ENCODE data around the gene LRRC2. TPM values are rescaled to one million over a fixed set of nuclear protein-coding genes. Genes with fewer than 3 reads are reported as not detected.
"Not testable (repeated sequence)": the region's sequence is repeated elsewhere in the genome, so short reads cannot be mapped to it uniquely, and the experiment has no call there.

LRRC2 gene
- total RNA-seq, 1 experiment from 2014 or later: not detected

- ChIA-PET POLR2A (no interaction called here), CTCF (no interaction called here)
- intact Hi-C loops (cut with micrococcal nuclease; ENCODE audit: unreplicated experiment): no loop called here
- no peaks in the 10 kb centered on the region for H3K9me3 ChIP-seq (ENCODE audit: control insufficient read depth, insufficient read depth, low read depth, low read length)
- TF ChIP-seq, protein P1, sequence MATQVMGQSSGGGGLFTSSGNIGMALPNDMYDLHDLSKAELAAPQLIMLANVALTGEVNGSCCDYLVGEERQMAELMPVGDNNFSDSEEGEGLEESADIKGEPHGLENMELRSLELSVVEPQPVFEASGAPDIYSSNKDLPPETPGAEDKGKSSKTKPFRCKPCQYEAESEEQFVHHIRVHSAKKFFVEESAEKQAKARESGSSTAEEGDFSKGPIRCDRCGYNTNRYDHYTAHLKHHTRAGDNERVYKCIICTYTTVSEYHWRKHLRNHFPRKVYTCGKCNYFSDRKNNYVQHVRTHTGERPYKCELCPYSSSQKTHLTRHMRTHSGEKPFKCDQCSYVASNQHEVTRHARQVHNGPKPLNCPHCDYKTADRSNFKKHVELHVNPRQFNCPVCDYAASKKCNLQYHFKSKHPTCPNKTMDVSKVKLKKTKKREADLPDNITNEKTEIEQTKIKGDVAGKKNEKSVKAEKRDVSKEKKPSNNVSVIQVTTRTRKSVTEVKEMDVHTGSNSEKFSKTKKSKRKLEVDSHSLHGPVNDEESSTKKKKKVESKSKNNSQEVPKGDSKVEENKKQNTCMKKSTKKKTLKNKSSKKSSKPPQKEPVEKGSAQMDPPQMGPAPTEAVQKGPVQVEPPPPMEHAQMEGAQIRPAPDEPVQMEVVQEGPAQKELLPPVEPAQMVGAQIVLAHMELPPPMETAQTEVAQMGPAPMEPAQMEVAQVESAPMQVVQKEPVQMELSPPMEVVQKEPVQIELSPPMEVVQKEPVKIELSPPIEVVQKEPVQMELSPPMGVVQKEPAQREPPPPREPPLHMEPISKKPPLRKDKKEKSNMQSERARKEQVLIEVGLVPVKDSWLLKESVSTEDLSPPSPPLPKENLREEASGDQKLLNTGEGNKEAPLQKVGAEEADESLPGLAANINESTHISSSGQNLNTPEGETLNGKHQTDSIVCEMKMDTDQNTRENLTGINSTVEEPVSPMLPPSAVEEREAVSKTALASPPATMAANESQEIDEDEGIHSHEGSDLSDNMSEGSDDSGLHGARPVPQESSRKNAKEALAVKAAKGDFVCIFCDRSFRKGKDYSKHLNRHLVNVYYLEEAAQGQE (IDR thresholded peaks at IDR 0.05; ENCODE audit: insufficient read depth in 1 of 2, low read depth in 2 of 2, low read length in 1 of 2): no peak
- H3K27me3 ChIP-seq (ENCODE audit: control insufficient read depth, insufficient read depth, low read length): no peaks in the 10 kb centered on the region
- ATAC-seq (no peak), DNase-seq (ENCODE audit: low read depth, low spot score) (no peak)
- no peak overlapping the region for H3K4me3 ChIP-seq (ENCODE audit: low read depth in 2 of 2, low read length in 2 of 2)
- no peaks in the 10 kb centered on the region for H3K36me3 ChIP-seq (ENCODE audit: control insufficient read depth, insufficient read depth, low read length)
- in situ Hi-C loops (cut with HindIII; ENCODE audit: low pct_unique_long_range_greater_than_20kb, low sequenced_read_pairs): no loop called here
- no peaks in the 10 kb centered on the region for H3K4me1 ChIP-seq (ENCODE audit: control insufficient read depth, insufficient read depth, low read length)
- no peak overlapping the region for H3K27ac ChIP-seq (ENCODE audit: low read length)
- BruUV-seq (replicated peaks): no TSS peak
These were observed 27.3 kb upstream of the LRRC2 start for GRCh38 chr3:46593274-46593862.

DNA sequence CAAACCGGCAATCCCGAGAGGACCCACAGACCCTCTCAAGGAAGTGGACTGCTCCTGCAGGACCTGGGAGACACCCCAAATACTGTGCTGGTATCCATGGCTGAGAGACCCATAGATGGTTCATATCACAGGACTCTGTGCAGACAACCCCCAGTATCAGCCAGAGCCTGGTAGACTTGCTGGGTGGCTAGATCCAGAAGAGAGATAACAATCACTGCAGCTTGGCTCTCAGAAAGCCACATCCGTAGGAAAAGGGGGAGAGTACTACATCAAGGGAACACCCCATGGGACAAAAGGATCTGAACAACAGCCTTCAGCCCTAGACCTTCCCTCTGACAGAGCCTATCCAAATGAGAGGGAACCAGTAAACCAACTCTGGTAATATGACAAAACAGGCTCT, 21.2 kb upstream of the LRRC2 start:
- in situ Hi-C loops (cut with HindIII; ENCODE audit: low pct_unique_long_range_greater_than_20kb, low sequenced_read_pairs); CTCF ChIA-PET; BruUV-seq (replicated peaks); H3K4me1 ChIP-seq (ENCODE audit: control insufficient read depth, insufficient read depth, low read length); H3K27ac ChIP-seq (ENCODE audit: low read length); H3K36me3 ChIP-seq (ENCODE audit: control insufficient read depth, insufficient read depth, low read length); intact Hi-C loops (cut with micrococcal nuclease; ENCODE audit: unreplicated experiment); H3K27me3 ChIP-seq (ENCODE audit: control insufficient read depth, insufficient read depth, low read length); H3K9me3 ChIP-seq (ENCODE audit: control insufficient read depth, insufficient read depth, low read depth, low read length); DNase-seq (ENCODE audit: low read depth, low spot score); ATAC-seq; H3K4me3 ChIP-seq (ENCODE audit: low read depth in 2 of 2, low read length in 2 of 2); POLR2A ChIA-PET: not testable (repeated sequence)

GRCh38 chr3:46586738-46587246, 20.7 kb upstream of the LRRC2 start:
- Histone ChIP-seq H3K9me3 (ENCODE audit: control insufficient read depth, insufficient read depth, low read depth, low read length) (no peaks in the 10 kb centered on the region), H3K4me3 (ENCODE audit: low read depth in 2 of 2, low read length in 2 of 2) (no peak overlapping the region), H3K4me1 (ENCODE audit: control insufficient read depth, insufficient read depth, low read length) (no peaks in the 10 kb centered on the region), H3K36me3 (ENCODE audit: control insufficient read depth, insufficient read depth, low read length) (no peaks in the 10 kb centered on the region), H3K27me3 (ENCODE audit: control insufficient read depth, insufficient read depth, low read length) (no peaks in the 10 kb centered on the region; the same call in 1 of the 2 replicates), H3K27ac (ENCODE audit: low read length) (no peak overlapping the region)
- ChIA-PET POLR2A (no interaction called here), CTCF (no interaction called here)
- ATAC-seq (no peak), DNase-seq (ENCODE audit: low read depth, low spot score) (no peak)
- intact Hi-C loops (cut with micrococcal nuclease; ENCODE audit: unreplicated experiment): no loop called here
- in situ Hi-C loops (cut with HindIII; ENCODE audit: low pct_unique_long_range_greater_than_20kb, low sequenced_read_pairs): no loop called here
- TF ChIP-seq, protein P1 (IDR thresholded peaks at IDR 0.05; ENCODE audit: insufficient read depth in 1 of 2, low read depth in 2 of 2, low read length in 1 of 2): no peak
- no peak for TF ChIP-seq SIN3A (IDR thresholded peaks at IDR 0.05; ENCODE audit: borderline replicate concordance, insufficient read depth, low read depth, low read length)
- no peak for TF ChIP-seq POLR2AphosphoS5 (IDR thresholded peaks at IDR 0.05; ENCODE audit: low read depth, low read length)
- no peak for TF ChIP-seq TCF7L2 (IDR thresholded peaks at IDR 0.05; ENCODE audit: low read depth, low read length)
- TF ChIP-seq CTCF (IDR thresholded peaks at IDR 0.05): no peak
- BruUV-seq (replicated peaks): no TSS peak

Data from Panc1 (cell line).